Smooth muscle cell (in vitro differentiated cells): ENCODE results near the gene MRPL20. TPM values are rescaled to one million over a fixed set of nuclear protein-coding genes. Genes with fewer than 3 reads are reported as not detected.

Source experiments
- DNase-seq: peaks from one replicate; lab custom pipeline; 2025; ENCODE audit not compliant: unreplicated experiment; lab: John Stamatoyannopoulos, UW
- H2AFZ ChIP-seq: fragments of 200-600 bp; sonication (generic); 2 replicates; pipeline ENCODE4 v1.6.0; 2016; ENCODE audit warnings: antibody characterized with exemption, low read depth, mild to moderate bottlenecking
- H3F3A ChIP-seq: fragments of 200-600 bp; sonication (generic); 2 replicates; pipeline ENCODE4 v1.6.0; 2017; ENCODE audit warnings: antibody characterized with exemption, low read depth
- H3K27ac ChIP-seq: fragments of 200-600 bp; sonication (generic); 2 replicates; pipeline ENCODE4 v1.5.1; 2016; ENCODE audit warnings: low read depth, mild to moderate bottlenecking
- H3K27me3 ChIP-seq: fragments of 200-600 bp; sonication (generic); 2 replicates; pipeline ENCODE4 v1.6.1; 2016; ENCODE audit warnings: low read depth, mild to moderate bottlenecking
- H3K36me3 ChIP-seq: fragments of 200-600 bp; sonication (generic); 2 replicates; pipeline ENCODE4 v1.5.1; 2016; ENCODE audit warnings: low read depth
- H3K4me1 ChIP-seq: fragments of 200-600 bp; sonication (generic); 2 replicates; pipeline ENCODE4 v1.5.1; 2016; ENCODE audit warnings: low read depth
- H3K4me2 ChIP-seq: fragments of 200-600 bp; sonication (generic); 2 replicates; pipeline ENCODE4 v1.6.0; 2016; ENCODE audit warnings: mild to moderate bottlenecking
- H3K4me3 ChIP-seq: fragments of 200-600 bp; sonication (generic); 2 replicates; pipeline ENCODE4 v1.5.1; 2016; ENCODE audit warnings: mild to moderate bottlenecking
- H3K79me2 ChIP-seq: fragments of 200-600 bp; sonication (generic); 2 replicates; pipeline ENCODE4 v1.6.0; 2016; ENCODE audit warnings: low read depth, mild to moderate bottlenecking
- H3K9ac ChIP-seq: fragments of 200-600 bp; sonication (generic); 2 replicates; pipeline ENCODE4 v1.6.0; 2016; ENCODE audit warnings: low read depth
- H3K9me3 ChIP-seq: fragments of 200-600 bp; sonication (generic); replicated peaks from 2 replicates; pipeline ENCODE4 v1.5.1; 2016; ENCODE audit warnings: low read depth
- H4K20me1 ChIP-seq: fragments of 200-600 bp; sonication (generic); 2 replicates; pipeline ENCODE4 v1.6.0; 2016; ENCODE audit warnings: low read depth
- WGBS: methylation state at CpG from one replicate; pipeline ENCODE4 v1.1.7; 2016; ENCODE audit warnings: low lambda C conversion rate; 5-methylcytosine and 5-hydroxymethylcytosine counted together
- polyA plus RNA-seq: library from polyadenylated mRNA; unstranded; fragments of >200 nt; fragmentation: Nextera tagmentation; extraction: Ambion mirVana; gene quantifications from 2 replicates; pipeline ENCODE4 v1.2.1, GENCODE V29; 2016
- total RNA-seq: library from RNA; depleted of rRNA; stranded (reverse); fragments of >200 nt; gene quantifications from 2 replicates; pipeline ENCODE4 v1.2.3, GENCODE V29; 2014
- TF ChIP-seq, protein P1 (sequence below): fragments of 200-600 bp; sonication (generic); IDR thresholded peaks from 2 replicates; pipeline ENCODE4 v1.5.1; 2017; ENCODE audit warnings: borderline replicate concordance, mild to moderate bottlenecking, antibody characterized with exemption; ENCODE audit not compliant: insufficient read depth, poor library complexity, severe bottlenecking

MRPL20 gene
- total and polyA plus RNA-seq, 2 experiments from 2014 or later, result 99.6 to 147 TPM

DNA sequence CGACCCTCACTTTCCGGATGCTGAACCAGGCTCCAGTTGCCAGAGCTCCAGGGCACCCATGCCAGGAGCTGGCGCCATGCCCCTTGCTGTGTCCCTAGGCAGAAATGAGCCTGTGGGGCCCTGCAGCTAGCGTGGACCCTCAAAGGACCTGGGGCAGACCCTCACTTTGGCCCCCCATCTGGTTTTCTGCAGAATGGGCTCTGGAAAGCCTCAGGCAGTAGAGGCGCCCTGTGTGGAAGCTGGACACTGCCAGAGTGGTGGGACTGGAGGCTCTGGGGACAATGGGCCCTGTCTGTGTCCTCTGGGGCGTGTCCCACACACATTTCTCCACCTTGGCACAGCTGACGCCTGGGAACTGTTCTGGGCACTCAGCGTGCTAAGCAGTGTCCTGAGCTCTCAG, 25.8 kb downstream of the MRPL20 start:
- Histone ChIP-seq H3K27me3 (no peaks in the 10 kb centered on the region), H4K20me1 (no peaks in the 10 kb centered on the region), H3K36me3 (no peaks in the 10 kb centered on the region), H3K4me1 (no peaks in the 10 kb centered on the region), H2AFZ (no peak overlapping the region), H3K9ac (no peak overlapping the region), H3K27ac (no peak overlapping the region), H3F3A (peaks cover 8% of the 10 kb centered on the region), H3K79me2 (peaks cover 7% of the 10 kb centered on the region), H3K4me2 (no peak overlapping the region), H3K9me3 (no peaks in the 10 kb centered on the region), H3K4me3 (no peak overlapping the region)
- no peak for DNase-seq
- TF ChIP-seq, protein P1, sequence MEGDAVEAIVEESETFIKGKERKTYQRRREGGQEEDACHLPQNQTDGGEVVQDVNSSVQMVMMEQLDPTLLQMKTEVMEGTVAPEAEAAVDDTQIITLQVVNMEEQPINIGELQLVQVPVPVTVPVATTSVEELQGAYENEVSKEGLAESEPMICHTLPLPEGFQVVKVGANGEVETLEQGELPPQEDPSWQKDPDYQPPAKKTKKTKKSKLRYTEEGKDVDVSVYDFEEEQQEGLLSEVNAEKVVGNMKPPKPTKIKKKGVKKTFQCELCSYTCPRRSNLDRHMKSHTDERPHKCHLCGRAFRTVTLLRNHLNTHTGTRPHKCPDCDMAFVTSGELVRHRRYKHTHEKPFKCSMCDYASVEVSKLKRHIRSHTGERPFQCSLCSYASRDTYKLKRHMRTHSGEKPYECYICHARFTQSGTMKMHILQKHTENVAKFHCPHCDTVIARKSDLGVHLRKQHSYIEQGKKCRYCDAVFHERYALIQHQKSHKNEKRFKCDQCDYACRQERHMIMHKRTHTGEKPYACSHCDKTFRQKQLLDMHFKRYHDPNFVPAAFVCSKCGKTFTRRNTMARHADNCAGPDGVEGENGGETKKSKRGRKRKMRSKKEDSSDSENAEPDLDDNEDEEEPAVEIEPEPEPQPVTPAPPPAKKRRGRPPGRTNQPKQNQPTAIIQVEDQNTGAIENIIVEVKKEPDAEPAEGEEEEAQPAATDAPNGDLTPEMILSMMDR, result no peak
- WGBS, result 84% methylated on average over 8 of the region's 8 CpGs

DNA sequence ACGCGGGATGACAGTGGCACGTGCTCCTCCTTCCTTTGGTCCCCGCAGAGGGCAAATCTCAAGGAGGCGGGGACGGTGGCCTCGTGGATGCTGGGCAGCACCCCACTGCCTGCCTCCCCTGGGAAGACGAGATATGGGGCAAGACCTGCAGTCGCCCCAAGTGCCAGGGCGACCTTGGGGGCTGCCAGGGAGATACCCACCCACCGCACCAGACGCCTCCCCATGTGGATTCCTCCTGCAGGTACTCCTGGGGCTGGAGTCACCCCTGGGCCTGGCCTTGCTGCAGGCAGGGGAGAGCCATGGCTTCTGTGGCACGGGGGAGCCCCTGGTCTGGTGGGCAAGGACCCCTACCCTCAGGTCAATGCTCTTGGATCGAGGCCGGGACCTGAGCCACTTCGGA, 26.2 kb downstream of the MRPL20 start:
- peaks cover 12% of the 10 kb centered on the region for H3F3A ChIP-seq

DNA sequence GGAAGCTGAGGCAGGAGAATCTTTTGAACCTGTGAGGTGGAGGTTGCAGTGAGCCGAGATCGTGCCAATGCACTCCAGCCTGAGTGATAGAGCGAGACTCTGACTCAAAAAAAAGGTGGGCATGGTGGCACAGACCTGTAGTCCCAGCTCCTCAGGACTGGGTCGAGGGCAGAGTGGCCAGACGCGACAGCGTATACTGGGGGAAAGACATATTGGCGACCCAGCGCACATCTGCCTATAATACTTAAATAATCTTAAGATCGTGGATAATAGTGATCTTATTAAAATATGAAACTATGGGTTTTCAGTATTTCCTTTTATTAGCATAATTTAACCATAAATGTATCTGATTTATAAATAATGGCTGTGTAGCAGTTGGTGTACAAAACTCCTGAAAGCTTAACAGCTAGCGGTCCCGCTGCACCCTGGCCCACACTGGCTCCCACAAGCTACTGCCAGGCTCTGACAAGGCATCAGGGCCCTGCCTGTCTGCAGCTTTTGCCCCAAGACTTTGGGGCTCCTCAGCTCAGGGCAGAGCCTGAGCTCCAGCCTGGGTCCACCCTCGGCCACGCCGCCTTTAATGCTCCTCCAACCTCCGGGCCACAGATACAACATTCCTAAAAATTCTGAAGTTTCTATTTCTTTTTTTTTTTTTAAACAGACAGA, 29.4 kb downstream of the MRPL20 start:
- Histone ChIP-seq H3K4me3 (no peak overlapping the region), H3K9me3 (no peaks in the 10 kb centered on the region), H3K4me2 (no peak overlapping the region), H3K4me1 (peaks cover 12% of the 10 kb centered on the region), H3K27ac (no peak overlapping the region), H3K27me3 (no peaks in the 10 kb centered on the region), H3K36me3 (no peaks in the 10 kb centered on the region), H3K9ac (no peak overlapping the region), H3F3A (peaks cover 13% of the 10 kb centered on the region), H4K20me1 (no peaks in the 10 kb centered on the region), H2AFZ (no peak overlapping the region), H3K79me2 (peaks cover 22% of the 10 kb centered on the region)
- TF ChIP-seq, protein P1, result no peak
- no peak for DNase-seq
- WGBS, result 97% methylated on average over 16 of the region's 16 CpGs

More for the DNA sequence above, 26.2 kb downstream of the MRPL20 start:
- Histone ChIP-seq H3K9me3 (no peaks in the 10 kb centered on the region), H3K4me1 (peaks cover 2% of the 10 kb centered on the region), H3K9ac (no peak overlapping the region), H2AFZ (no peak overlapping the region), H3K4me2 (no peak overlapping the region), H3K27me3 (no peaks in the 10 kb centered on the region), H3K79me2 (peaks cover 7% of the 10 kb centered on the region), H4K20me1 (no peaks in the 10 kb centered on the region), H3K36me3 (no peaks in the 10 kb centered on the region), H3K27ac (no peak overlapping the region), H3K4me3 (no peak overlapping the region)
- TF ChIP-seq, protein P1, result no peak
- 95% methylated on average over 16 of the region's 16 CpGs for WGBS
- DNase-seq, result no peak
